GM10248 (cell line): Measurements from ENCODE around the gene FAM170B.

Experiments
- CTCF ChIA-PET: fragments of 300-600 bp; sonication (Branson Sonifier 250); formaldehyde crosslinking; extraction: SDS; loops from one replicate; lab custom pipeline; 2021; ENCODE audit warnings: antibody characterized with exemption; lab: Yijun Ruan, JAX
- POLR2A ChIA-PET: fragments of 350-650 bp; sonication (Branson Sonifier 250); formaldehyde crosslinking; extraction: SDS; loops from one replicate; lab custom pipeline; 2020; ENCODE audit warnings: antibody characterized with exemption; lab: Yijun Ruan, JAX
- DNase-seq: peaks from one replicate; pipeline ENCODE4 v3.0.0; 2012; ENCODE audit errors: extremely low spot score
- TF ChIP-seq, protein P1 (sequence below): IDR thresholded peaks from 2 replicates; pipeline ENCODE4 v1.5.1; 2012; ENCODE audit warnings: mild to moderate bottlenecking, low read depth; ENCODE audit errors: extremely low read depth, missing control alignments, control extremely low read depth

Gene FAM170B

DNA sequence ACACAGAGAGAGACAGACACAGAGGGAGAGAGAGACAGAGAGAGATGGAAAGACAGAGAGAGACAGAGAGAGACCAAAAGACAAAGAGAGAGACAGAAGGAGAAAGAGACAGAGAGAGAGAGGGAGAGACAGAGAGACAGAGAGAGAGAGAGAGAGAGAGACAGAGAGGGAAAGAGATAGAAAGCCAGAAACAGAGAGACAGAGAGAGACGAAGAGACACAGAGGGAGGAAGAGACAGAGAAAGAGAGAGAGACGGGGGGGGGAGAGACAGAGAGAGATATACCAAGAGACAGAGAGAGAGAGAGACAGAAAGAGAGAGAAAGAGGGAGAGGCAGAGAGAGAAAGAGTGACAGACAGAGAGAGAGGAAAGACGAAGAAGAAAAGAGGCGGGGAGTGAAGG, 28.7 kb downstream of the FAM170B start:
- ChIA-PET CTCF (no interaction called here), POLR2A (no interaction called here)
- DNase-seq: no peak
- TF ChIP-seq, protein P1, sequence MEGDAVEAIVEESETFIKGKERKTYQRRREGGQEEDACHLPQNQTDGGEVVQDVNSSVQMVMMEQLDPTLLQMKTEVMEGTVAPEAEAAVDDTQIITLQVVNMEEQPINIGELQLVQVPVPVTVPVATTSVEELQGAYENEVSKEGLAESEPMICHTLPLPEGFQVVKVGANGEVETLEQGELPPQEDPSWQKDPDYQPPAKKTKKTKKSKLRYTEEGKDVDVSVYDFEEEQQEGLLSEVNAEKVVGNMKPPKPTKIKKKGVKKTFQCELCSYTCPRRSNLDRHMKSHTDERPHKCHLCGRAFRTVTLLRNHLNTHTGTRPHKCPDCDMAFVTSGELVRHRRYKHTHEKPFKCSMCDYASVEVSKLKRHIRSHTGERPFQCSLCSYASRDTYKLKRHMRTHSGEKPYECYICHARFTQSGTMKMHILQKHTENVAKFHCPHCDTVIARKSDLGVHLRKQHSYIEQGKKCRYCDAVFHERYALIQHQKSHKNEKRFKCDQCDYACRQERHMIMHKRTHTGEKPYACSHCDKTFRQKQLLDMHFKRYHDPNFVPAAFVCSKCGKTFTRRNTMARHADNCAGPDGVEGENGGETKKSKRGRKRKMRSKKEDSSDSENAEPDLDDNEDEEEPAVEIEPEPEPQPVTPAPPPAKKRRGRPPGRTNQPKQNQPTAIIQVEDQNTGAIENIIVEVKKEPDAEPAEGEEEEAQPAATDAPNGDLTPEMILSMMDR: no peak

DNA sequence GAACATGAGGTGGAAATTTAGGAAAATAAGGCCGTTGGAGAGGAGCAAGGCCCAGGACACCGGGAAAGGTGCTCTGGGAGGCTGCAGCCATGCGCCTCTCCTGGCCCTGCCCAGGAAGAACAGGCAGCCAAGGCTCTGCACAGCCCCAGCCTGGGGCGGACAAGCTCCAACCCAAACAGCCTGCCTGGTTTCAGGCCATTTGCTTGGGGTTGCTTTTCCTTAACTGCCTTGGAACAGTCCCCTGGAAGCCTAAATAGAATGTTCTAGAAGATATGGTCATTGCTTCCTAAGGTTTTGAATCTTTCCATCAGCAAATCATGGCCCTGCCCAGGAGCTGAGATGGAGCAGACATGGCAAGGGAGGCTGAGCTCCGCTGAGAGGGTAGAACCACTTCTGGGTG, 29.5 kb downstream of the FAM170B start:
- CTCF ChIA-PET: interaction anchor here (1.0 kb wide), 1 partner anchor 40 kb away, joined by 3 read pairs; no protein-coding TSS in a partner anchor
- TF ChIP-seq, protein P1: no peak
- no peak for DNase-seq
- POLR2A ChIA-PET: no interaction called here

DNA sequence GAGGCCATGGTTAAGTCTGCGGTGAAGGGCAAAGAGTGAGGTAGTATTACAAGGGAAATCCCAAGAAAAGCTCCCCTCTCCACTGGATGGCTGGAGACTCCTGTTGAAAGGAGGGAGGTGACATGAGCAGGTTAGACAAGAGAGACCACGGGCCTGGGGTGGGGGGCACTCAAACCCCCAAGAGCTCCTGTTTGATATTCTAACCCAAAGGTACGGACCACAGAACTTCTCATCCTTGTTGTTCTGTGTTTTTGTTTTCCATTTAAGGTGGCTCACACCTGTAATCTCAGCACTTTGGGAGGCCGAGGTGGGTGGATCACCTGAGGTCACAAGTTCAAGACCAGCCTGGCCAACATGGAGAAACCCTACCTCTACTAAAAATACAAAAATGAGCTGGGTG, 30.1 kb downstream of the FAM170B start:
- CTCF ChIA-PET: interaction anchor here (1.0 kb wide), 1 partner anchor 41 kb away, joined by 3 read pairs; no protein-coding TSS in a partner anchor
- POLR2A ChIA-PET: no interaction called here
- TF ChIP-seq, protein P1: no peak
- no peak for DNase-seq

DNA sequence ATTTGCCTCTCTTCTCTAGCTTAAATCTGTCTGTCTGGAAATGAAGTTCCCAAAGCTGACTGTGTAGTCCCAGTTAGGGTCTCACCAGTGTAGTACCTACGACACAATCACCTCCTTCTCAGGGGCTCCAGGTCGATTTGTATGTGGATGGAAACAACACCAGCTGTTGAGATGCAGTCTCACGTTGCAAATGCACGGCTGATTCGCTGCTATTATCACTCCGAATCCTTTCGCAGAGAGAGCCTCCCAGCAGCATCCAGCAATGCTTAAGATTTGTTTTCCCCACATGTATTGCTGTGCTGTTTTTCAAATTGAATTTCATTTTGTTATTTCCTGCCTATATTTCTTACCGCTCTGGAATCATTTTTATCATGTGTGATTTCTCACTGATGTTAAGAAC, 34.8 kb downstream of the FAM170B start:
- DNase-seq: no peak
- CTCF ChIA-PET: no interaction called here
- POLR2A ChIA-PET: no interaction called here
- TF ChIP-seq, protein P1: no peak

DNA sequence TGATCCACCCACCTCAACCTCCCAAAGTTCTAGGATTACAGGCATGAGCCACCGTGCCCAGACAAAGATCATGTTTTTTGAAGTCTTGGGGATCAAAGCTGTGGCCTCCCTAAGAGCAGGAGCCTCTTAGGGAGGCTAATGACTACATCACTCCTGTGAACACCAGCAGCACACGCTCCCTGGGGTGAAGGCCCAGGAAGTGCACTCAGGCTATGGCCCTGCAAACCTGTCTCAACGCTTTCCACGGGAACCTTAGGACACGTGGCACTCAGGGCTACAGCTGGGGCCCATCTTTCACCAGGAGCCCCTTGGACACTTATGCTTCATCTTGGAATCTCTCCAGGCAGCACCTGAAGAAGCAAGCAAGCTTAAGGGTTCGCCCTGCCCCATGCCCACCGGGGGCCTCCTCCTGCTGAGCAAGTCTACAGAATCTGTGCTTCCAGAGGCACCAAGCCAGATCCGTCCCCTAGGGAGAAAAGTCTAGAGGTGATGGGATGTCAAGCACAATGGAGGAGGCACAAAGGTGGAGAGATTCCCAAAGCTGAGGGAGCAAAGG, 36.9 kb downstream of the FAM170B start:
- DNase-seq: no peak
- TF ChIP-seq, protein P1: no peak
- POLR2A ChIA-PET: no interaction called here
- CTCF ChIA-PET: interaction anchor here (1.1 kb wide), 1 partner anchor 15 kb away, joined by 3 read pairs; no protein-coding TSS in a partner anchor

DNA sequence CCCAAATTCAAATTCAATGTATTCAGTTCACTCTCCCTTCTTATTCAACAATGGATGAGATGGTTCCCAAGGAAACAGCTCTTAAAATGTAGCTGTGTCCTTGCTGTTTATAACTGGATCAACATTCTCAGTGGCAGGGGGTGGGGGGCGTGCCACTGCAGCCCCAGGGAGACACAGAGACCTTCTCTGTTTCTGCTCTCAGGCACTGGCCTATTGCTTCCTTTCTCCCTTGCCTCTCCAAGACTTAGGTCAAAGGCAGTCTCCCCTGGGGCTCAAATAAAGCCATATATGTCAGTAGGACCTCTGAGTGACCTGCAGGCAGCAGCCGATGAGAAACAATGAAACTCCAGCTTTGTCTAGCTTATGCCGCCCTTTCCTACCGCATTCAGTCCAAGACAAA, 39.2 kb downstream of the FAM170B start:
- DNase-seq: no peak
- TF ChIP-seq, protein P1: no peak
- ChIA-PET POLR2A (no interaction called here), CTCF (interaction anchor here (0.9 kb wide), 1 partner anchor 50 kb away, joined by 3 read pairs; no protein-coding TSS in a partner anchor)

DNA sequence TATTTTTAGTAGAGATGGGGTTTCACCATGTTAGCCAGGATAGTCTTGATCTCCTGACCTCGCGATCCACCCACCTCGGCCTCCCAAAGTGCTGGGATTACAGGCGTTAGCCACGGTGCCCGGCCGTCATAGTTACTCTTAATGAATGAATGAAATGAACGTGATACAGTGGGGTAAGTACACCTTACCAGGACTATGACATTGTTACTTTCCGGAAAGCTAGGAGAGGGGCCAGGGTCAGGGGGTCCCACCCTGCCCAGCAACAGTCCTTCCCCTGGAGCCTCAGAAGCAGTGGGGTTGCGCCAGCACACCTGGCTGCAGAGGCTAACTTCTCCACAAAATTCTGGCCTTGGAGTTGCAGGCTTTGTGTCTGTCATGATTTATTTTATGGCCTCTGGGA, 39.9 kb downstream of the FAM170B start:
- TF ChIP-seq, protein P1: no peak
- no peak for DNase-seq
- CTCF ChIA-PET: no interaction called here
- POLR2A ChIA-PET: no interaction called here
